Colonic mucosa (tissue), 4 donors: Measurements from ENCODE around the gene ANKRD6. TPM values are rescaled to one million over a fixed set of nuclear protein-coding genes. Genes with fewer than 3 reads are reported as not detected.

Source experiments
- DNase-seq: peaks from one replicate; pipeline ENCODE4 v3.0.0-alpha.2; 2020
- H3K27ac ChIP-seq: fragments of 200-600 bp; one replicate; pipeline ENCODE4 v1.8.0; 2021
- H3K27me3 ChIP-seq: fragments of 200-600 bp; one replicate; pipeline ENCODE4 v1.8.0; 2021
- H3K36me3 ChIP-seq: fragments of 200-600 bp; one replicate; pipeline ENCODE4 v1.8.0; 2021
- H3K4me1 ChIP-seq: fragments of 200-600 bp; one replicate; pipeline ENCODE4 v1.8.0; 2021; ENCODE audit warnings: mild to moderate bottlenecking
- H3K4me3 ChIP-seq: fragments of 200-600 bp; one replicate; pipeline ENCODE4 v1.8.0; 2021
- H3K9ac ChIP-seq, 2 donors: one replicate each; pipeline ENCODE4 v1.7.0; 2013; ENCODE audit warnings: control low read depth in 2 of 2, low read depth in 2 of 2, low read length in 2 of 2
- H3K9me3 ChIP-seq: fragments of 200-600 bp; one replicate; pipeline ENCODE4 v1.8.0; 2021
- intact Hi-C: fragments of 100-400 bp; cut with DNase I; formaldehyde crosslinking; loops from one replicate; pipeline ENCODE4 v1.14.1; 2022
- total RNA-seq, 2 donors: library from RNA; stranded (reverse); fragmentation: NEBNext Ultra II Directional in 1 of 2; extraction: Animal tissue kit (Norgen Biotek cat#: 25700) in 1 of 2; gene quantifications; one replicate each; pipeline ENCODE4 v1.2.1, GENCODE V29; 2021
- TF ChIP-seq, protein P1 (sequence below): fragments of 200-600 bp; IDR thresholded peaks from one replicate; pipeline ENCODE4 v1.8.0; 2022; ENCODE audit warnings: antibody characterized with exemption, mild to moderate bottlenecking
- donor health status: healthy.
- donor health status: DM: no; HTN: no; CAD: no.
- donor health status: DM: no; HTN: no; CAD: no.

ANKRD6 gene
- total RNA-seq, 2 donors from 2014 or later = 1.6 to 3.1 TPM

DNA sequence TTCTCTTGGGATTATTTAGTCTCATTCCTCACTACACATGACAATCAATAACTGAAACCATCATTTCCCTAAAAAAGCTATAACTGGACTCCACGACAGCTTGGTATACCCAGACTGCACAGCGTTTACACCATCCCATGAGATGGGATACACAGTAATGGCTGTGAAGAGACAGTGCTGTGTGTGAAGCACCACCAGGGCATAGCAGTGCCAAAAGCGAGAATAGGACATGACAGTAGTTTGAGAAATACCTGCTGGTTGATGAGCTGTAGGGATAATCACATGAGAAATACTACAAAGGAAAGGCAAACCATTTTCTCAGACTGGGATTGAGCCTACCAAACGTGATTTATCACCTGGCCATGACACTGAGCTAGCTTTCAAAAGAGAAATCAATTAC is 228.0 kb downstream of the ANKRD6 start:
- H3K4me1 ChIP-seq = no peaks in the 10 kb centered on the region
- no peaks in the 10 kb centered on the region for H3K27me3 ChIP-seq
- peaks cover 12% of the 10 kb centered on the region for H3K36me3 ChIP-seq
- DNase-seq = no peak
- H3K27ac ChIP-seq = no peak overlapping the region
- intact Hi-C loops = no loop called here
- H3K4me3 ChIP-seq = no peak overlapping the region
- H3K9ac ChIP-seq = no peak overlapping the region
- TF ChIP-seq, protein P1, sequence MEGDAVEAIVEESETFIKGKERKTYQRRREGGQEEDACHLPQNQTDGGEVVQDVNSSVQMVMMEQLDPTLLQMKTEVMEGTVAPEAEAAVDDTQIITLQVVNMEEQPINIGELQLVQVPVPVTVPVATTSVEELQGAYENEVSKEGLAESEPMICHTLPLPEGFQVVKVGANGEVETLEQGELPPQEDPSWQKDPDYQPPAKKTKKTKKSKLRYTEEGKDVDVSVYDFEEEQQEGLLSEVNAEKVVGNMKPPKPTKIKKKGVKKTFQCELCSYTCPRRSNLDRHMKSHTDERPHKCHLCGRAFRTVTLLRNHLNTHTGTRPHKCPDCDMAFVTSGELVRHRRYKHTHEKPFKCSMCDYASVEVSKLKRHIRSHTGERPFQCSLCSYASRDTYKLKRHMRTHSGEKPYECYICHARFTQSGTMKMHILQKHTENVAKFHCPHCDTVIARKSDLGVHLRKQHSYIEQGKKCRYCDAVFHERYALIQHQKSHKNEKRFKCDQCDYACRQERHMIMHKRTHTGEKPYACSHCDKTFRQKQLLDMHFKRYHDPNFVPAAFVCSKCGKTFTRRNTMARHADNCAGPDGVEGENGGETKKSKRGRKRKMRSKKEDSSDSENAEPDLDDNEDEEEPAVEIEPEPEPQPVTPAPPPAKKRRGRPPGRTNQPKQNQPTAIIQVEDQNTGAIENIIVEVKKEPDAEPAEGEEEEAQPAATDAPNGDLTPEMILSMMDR = no peak
- no peaks in the 10 kb centered on the region for H3K9me3 ChIP-seq

DNA sequence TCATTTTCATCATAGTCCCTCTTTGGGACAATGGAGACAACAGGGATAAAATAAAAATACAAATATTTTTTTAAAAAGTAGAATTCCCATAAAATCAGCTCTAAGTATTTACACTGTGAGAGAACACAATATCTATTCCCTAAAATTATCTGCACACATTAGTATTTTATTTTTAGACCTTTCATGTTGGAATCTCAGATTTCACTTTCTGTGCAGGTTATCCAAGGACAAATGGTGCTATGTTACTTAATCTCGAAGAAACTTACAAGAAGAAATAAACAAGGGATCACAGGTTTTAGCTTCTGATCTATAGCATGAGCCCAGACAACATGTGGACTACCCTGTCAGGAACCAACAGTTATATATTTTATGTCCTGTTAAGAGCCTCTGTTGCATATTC is 228.6 kb downstream of the ANKRD6 start:
- DNase-seq = no peak
- H3K27me3 ChIP-seq = no peaks in the 10 kb centered on the region
- H3K9ac ChIP-seq = no peak overlapping the region
- H3K9me3 ChIP-seq = no peaks in the 10 kb centered on the region
- H3K27ac ChIP-seq = no peak overlapping the region
- H3K4me3 ChIP-seq = no peak overlapping the region
- H3K36me3 ChIP-seq = peaks cover 12% of the 10 kb centered on the region
- TF ChIP-seq, protein P1 = no peak
- intact Hi-C loops = no loop called here
- H3K4me1 ChIP-seq = no peaks in the 10 kb centered on the region

DNA sequence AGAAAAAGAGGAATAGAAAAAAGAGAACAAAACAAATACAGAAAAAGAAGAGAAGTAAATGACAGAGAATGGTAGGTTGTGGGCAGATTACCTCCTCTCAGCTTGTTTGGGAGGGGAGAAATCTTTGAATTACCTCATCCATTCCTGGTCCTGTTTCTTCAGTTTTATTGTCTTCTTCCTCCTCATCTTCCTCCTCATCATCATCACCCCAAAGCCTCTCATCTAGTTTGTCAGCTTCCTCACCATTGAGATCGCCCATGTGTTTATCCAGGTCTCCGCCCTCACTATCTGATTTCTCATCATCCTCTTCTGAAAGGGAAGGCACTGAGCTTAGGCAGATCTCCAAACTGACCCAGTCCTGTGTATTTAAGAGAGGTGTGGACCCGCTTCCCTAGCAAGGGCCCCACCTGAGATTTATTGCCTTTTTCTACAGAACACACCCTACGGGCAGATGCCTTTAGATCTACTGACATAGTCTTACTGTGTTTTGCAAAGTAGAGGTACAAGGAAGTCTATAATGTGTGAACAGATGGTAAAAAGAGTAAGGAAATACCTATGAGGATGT is 229.8 kb downstream of the ANKRD6 start:
- DNase-seq = peak; percentile 71
- TF ChIP-seq, protein P1 = no peak
- Histone ChIP-seq H3K27ac (peak overlapping the region; percentile 61), H3K9me3 (no peaks in the 10 kb centered on the region), H3K36me3 (peaks cover 12% of the 10 kb centered on the region), H3K4me1 (no peaks in the 10 kb centered on the region), H3K9ac (no peak overlapping the region), H3K4me3 (no peak overlapping the region), H3K27me3 (no peaks in the 10 kb centered on the region)
- intact Hi-C loops = no loop called here

DNA sequence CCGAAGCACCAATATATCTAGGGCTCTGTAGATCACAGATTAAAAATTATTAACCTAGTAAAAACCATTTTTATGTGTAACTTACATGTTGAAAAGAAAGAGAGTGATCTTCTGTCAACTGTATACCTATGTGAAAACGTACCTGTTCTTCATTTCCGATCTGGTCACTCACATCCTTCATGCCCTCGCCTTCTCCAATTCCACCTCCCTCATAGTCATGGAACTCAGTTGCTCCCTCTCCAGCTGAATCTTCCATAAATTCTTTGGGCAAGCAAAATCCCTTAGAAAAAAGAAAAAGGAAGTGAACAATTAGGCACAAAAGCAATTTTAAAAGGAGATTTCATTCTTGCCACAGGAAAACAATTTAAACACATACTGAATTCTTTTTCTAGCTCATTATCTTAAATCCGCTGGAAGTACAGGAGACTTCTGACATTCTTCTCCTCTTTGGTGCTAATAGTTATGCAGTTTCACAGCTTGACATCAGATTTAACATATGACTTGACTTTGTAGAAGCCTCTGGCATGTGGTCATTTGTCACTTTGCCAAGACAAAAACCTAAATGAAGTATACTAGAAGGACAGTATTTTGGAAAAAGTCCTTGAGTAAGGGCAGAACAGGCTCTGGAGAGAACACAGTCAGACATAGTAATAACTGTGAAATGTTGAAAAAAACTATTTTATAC is 235.1 kb downstream of the ANKRD6 start:
- no peak overlapping the region for H3K27ac ChIP-seq
- no peak for DNase-seq
- H3K4me3 ChIP-seq = no peak overlapping the region
- TF ChIP-seq, protein P1 = no peak
- no peaks in the 10 kb centered on the region for H3K9me3 ChIP-seq
- intact Hi-C loops = no loop called here
- no peak overlapping the region for H3K9ac ChIP-seq
- H3K27me3 ChIP-seq = no peaks in the 10 kb centered on the region
- H3K4me1 ChIP-seq = no peaks in the 10 kb centered on the region
- H3K36me3 ChIP-seq = no peaks in the 10 kb centered on the region

DNA sequence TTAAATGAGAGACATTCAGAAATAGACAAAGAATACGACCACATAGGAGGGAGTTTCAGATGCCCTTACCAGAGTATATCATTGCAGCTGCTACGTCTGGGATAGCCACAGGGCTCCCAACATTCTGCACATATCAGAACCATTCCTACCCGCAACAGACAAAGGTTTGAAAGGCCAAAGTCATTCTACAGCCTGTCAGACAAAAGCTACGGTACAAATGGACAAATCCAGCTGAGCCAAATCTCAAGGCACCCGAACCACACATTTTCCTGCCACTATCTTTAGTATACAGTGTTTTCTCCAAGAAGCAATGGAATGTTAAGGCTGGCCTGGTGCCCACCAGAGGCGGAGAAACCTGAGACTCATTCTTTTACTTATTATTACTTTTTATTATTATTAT is 236.1 kb downstream of the ANKRD6 start:
- no peaks in the 10 kb centered on the region for H3K4me1 ChIP-seq
- no peaks in the 10 kb centered on the region for H3K36me3 ChIP-seq
- H3K9me3 ChIP-seq = no peaks in the 10 kb centered on the region
- H3K27ac ChIP-seq = no peak overlapping the region
- no peak overlapping the region for H3K4me3 ChIP-seq
- TF ChIP-seq, protein P1 = no peak
- H3K27me3 ChIP-seq = no peaks in the 10 kb centered on the region
- H3K9ac ChIP-seq = no peak overlapping the region
- no peak for DNase-seq
- intact Hi-C loops = no loop called here
